Keratinocyte (primary cell): Measurements from ENCODE around the gene RPIA.
"Not testable (repeated sequence)": the region's sequence is repeated elsewhere in the genome, so short reads cannot be mapped to it uniquely, and the experiment has no call there.

ENCODE experiments used
- EZH2 ChIP-seq: IDR thresholded peaks from one replicate; pipeline ENCODE4 v1.6.1; 2012; ENCODE audit warnings: inconsistent platforms, mild to moderate bottlenecking, low read length, moderate library complexity
- TF ChIP-seq, protein P1 (sequence below), 3 experiments: IDR thresholded peaks in 1 of 3; conservative IDR thresholded peaks in 1 of 3; optimal IDR thresholded peaks in 1 of 3; 2 replicates in 2 of 3; 3 replicates in 1 of 3; pipeline versions ENCODE3 to v1.5.1; 2011; ENCODE audit warnings: low read length in 3 of 3, mild to moderate bottlenecking in 3 of 3, moderate library complexity in 2 of 3, control low read depth in 1 of 3, inconsistent platforms in 1 of 3; ENCODE audit not compliant: insufficient read depth in 2 of 3; ENCODE audit errors: extremely low read depth in 1 of 3

DNA sequence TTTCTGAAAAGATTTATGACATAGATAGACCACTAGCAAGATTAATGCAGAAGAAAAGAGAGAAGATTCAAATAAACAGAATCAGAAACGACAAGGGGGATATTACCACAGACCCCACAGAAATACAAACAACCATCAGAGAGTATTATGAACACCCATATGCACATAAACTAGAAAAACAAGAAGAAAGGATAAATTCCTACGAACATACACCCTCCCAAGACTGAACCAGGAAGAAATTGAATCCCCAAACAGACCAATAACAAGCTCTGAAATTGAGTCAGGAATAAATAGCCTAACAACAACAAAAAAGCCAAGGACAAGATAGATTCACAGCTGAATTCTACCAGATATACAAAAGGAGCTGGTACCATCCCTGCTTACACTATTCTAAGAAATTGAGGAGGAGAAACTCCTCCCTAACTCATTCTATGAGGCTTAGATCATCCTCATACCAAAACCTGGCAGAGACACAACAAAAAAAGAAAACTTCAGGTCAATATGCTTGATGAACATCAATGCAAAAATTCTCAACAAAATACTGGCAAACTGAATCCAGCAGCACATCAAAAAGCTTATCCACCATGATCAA is 46.1 kb upstream of the RPIA start:
- TF ChIP-seq, protein P1, sequence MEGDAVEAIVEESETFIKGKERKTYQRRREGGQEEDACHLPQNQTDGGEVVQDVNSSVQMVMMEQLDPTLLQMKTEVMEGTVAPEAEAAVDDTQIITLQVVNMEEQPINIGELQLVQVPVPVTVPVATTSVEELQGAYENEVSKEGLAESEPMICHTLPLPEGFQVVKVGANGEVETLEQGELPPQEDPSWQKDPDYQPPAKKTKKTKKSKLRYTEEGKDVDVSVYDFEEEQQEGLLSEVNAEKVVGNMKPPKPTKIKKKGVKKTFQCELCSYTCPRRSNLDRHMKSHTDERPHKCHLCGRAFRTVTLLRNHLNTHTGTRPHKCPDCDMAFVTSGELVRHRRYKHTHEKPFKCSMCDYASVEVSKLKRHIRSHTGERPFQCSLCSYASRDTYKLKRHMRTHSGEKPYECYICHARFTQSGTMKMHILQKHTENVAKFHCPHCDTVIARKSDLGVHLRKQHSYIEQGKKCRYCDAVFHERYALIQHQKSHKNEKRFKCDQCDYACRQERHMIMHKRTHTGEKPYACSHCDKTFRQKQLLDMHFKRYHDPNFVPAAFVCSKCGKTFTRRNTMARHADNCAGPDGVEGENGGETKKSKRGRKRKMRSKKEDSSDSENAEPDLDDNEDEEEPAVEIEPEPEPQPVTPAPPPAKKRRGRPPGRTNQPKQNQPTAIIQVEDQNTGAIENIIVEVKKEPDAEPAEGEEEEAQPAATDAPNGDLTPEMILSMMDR (optimal IDR thresholded peaks at IDR 0.05 in 1 of 3, IDR thresholded peaks at IDR 0.05 in 1 of 3, conservative IDR thresholded peaks at IDR 0.05 in 1 of 3; ENCODE audit: extremely low read depth in 1 of 3, insufficient read depth in 2 of 3, low read length in 3 of 3), result not testable (repeated sequence)
- TF ChIP-seq EZH2, result not testable (repeated sequence)
